GM23338 (cell line): ENCODE measurements around the gene SRD5A3. TPM values are rescaled to one million over a fixed set of nuclear protein-coding genes. Genes with fewer than 3 reads are reported as not detected.

Experiments used
- ATAC-seq: fragments of 200-7000 bp; cut with Tn5 transposase; 3 replicates; pipeline ENCODE4 v1.9.1; 2020
- DNase-seq: peaks from one replicate; pipeline ENCODE4 v3.0.0-alpha.2; 2015; ENCODE audit warnings: low spot score
- H2AFZ ChIP-seq: fragments of 200-600 bp; sonication (generic); 2 replicates; pipeline ENCODE4 v1.8.0; 2016; ENCODE audit warnings: antibody characterized with exemption, mild to moderate bottlenecking, moderate library complexity
- H3F3A ChIP-seq: fragments of 200-600 bp; sonication (generic); replicated peaks from 2 replicates; pipeline ENCODE4 v1.8.0; 2017; ENCODE audit warnings: antibody characterized with exemption, mixed run types, low read depth
- H3K27ac ChIP-seq: fragments of 200-600 bp; sonication (generic); 2 replicates; pipeline ENCODE4 v1.6.1; 2016; ENCODE audit warnings: low read depth
- H3K27me3 ChIP-seq: fragments of 200-600 bp; sonication (generic); 2 replicates; pipeline ENCODE4 v1.8.0; 2016; ENCODE audit warnings: mild to moderate bottlenecking, mixed run types, moderate library complexity; ENCODE audit not compliant: insufficient read depth
- H3K36me3 ChIP-seq: fragments of 200-600 bp; sonication (generic); 2 replicates; pipeline ENCODE4 v1.8.0; 2016; ENCODE audit warnings: mild to moderate bottlenecking; ENCODE audit not compliant: insufficient read depth
- H3K4me1 ChIP-seq: fragments of 200-600 bp; sonication (generic); 2 replicates; pipeline ENCODE4 v1.8.0; 2016; ENCODE audit warnings: mild to moderate bottlenecking, moderate library complexity; ENCODE audit not compliant: insufficient read depth
- H3K4me2 ChIP-seq: fragments of 200-600 bp; sonication (generic); 2 replicates; pipeline ENCODE4 v1.7.1; 2017; ENCODE audit warnings: mixed run types
- H3K4me3 ChIP-seq: fragments of 200-600 bp; sonication (generic); 2 replicates; pipeline ENCODE4 v1.6.1; 2016; ENCODE audit warnings: mixed run types
- H3K79me2 ChIP-seq: fragments of 200-600 bp; sonication (generic); replicated peaks from 2 replicates; pipeline ENCODE4 v1.8.0; 2017; ENCODE audit warnings: mild to moderate bottlenecking; ENCODE audit not compliant: insufficient read depth
- H3K9me2 ChIP-seq: fragments of 200-600 bp; sonication (generic); 2 replicates; pipeline ENCODE4 v1.8.0; 2017; ENCODE audit not compliant: insufficient read depth
- H4K20me1 ChIP-seq: fragments of 200-600 bp; sonication (generic); replicated peaks from 2 replicates; pipeline ENCODE4 v1.8.0; 2017; ENCODE audit warnings: mild to moderate bottlenecking; ENCODE audit not compliant: insufficient read depth
- H3K27ac Mint-ChIP-seq: 2 replicates; pipeline ENCODE4 v1.8.0; 2020; ENCODE audit warnings: inconsistent platforms, mild to moderate bottlenecking, moderate library complexity, mixed read lengths
- H3K27me3 Mint-ChIP-seq: 3 replicates; pipeline ENCODE4 v1.8.0; 2022; ENCODE audit warnings: low read depth, mild to moderate bottlenecking, moderate library complexity, mixed read lengths, inconsistent platforms; ENCODE audit not compliant: insufficient read depth, poor library complexity
- H3K36me3 Mint-ChIP-seq: 3 replicates; pipeline ENCODE4 v1.8.0; 2021; ENCODE audit warnings: low read depth, mild to moderate bottlenecking, inconsistent platforms, moderate library complexity, mixed read lengths
- H3K4me1 Mint-ChIP-seq: 3 replicates; pipeline ENCODE4 v1.8.0; 2020; ENCODE audit warnings: mild to moderate bottlenecking, inconsistent platforms, mixed read lengths
- H3K4me3 Mint-ChIP-seq: 3 replicates; pipeline ENCODE4 v1.8.0; 2021; ENCODE audit warnings: moderate library complexity, mild to moderate bottlenecking, inconsistent platforms, mixed read lengths
- H3K9me3 Mint-ChIP-seq: 3 replicates; pipeline ENCODE4 v1.8.0; 2020; ENCODE audit warnings: moderate library complexity, mild to moderate bottlenecking, inconsistent platforms, mixed read lengths
- CREB1 ChIP-seq: fragments of 250-450 bp; sonication (Bioruptor Pico); IDR thresholded peaks from 2 replicates; pipeline ENCODE4 v1.5.0; 2020; ENCODE audit warnings: low read depth, mild to moderate bottlenecking, moderate library complexity
- CTCF ChIP-seq, 2 experiments: fragments of 200-600 bp in 1 of 2; sonication (generic) in 1 of 2; conservative IDR thresholded peaks; 2 replicates each; pipeline versions ENCODE4 v1.5.1 to v1.6.1; 2016 to 2017; ENCODE audit warnings: antibody characterized with exemption in 2 of 2, low read depth in 2 of 2, mild to moderate bottlenecking in 2 of 2, moderate library complexity in 1 of 2
- EZH2 ChIP-seq: fragments of 200-600 bp; sonication (generic); IDR thresholded peaks from one replicate; pipeline ENCODE4 v1.8.0; 2017; ENCODE audit warnings: antibody characterized with exemption, mild to moderate bottlenecking, low read depth; ENCODE audit not compliant: unreplicated experiment
- EZH2phosphoT487 ChIP-seq: fragments of 200-600 bp; sonication (generic); IDR thresholded peaks from one replicate; pipeline ENCODE4 v1.8.1; 2018; ENCODE audit warnings: antibody characterized with exemption; ENCODE audit not compliant: unreplicated experiment
- JUNB ChIP-seq: IDR thresholded peaks from one replicate; pipeline ENCODE4 v1.6.1; 2016; ENCODE audit warnings: antibody characterized with exemption; ENCODE audit not compliant: unreplicated experiment
- NANOG ChIP-seq: IDR thresholded peaks from 2 replicates; pipeline ENCODE4 v1.6.1; 2016; ENCODE audit warnings: antibody characterized with exemption, borderline replicate concordance
- POLR2AphosphoS5 ChIP-seq: IDR thresholded peaks from 2 replicates; pipeline ENCODE4 v1.6.1; 2016; ENCODE audit warnings: antibody characterized with exemption, low read depth
- REST ChIP-seq: IDR thresholded peaks from one replicate; pipeline ENCODE4 v1.6.1; 2018; ENCODE audit warnings: antibody characterized with exemption; ENCODE audit not compliant: unreplicated experiment
- STAT1 ChIP-seq: IDR thresholded peaks from one replicate; pipeline ENCODE4 v1.6.1; 2016; ENCODE audit warnings: antibody characterized with exemption; ENCODE audit not compliant: unreplicated experiment
- ZNF114 ChIP-seq: fragments of 250-450 bp; sonication (Bioruptor Pico); IDR thresholded peaks from 2 replicates; pipeline ENCODE4 v1.5.0; 2020; ENCODE audit warnings: mild to moderate bottlenecking, moderate library complexity
- polyA plus RNA-seq: library from polyadenylated mRNA; unstranded; fragments of >200 nt; fragmentation: Nextera tagmentation; extraction: Ambion mirVana; gene quantifications from 2 replicates; pipeline ENCODE4 v1.2.1, GENCODE V29; 2016
- total RNA-seq: library from RNA; depleted of rRNA; stranded (reverse); fragments of >200 nt; shearing (Covaris generic); gene quantifications from 2 replicates; pipeline ENCODE4 v1.2.3, GENCODE V29; 2014

The SRD5A3 gene
- total and polyA plus RNA-seq, 2 experiments from 2014 or later: 23.0 to 49.9 TPM

DNA sequence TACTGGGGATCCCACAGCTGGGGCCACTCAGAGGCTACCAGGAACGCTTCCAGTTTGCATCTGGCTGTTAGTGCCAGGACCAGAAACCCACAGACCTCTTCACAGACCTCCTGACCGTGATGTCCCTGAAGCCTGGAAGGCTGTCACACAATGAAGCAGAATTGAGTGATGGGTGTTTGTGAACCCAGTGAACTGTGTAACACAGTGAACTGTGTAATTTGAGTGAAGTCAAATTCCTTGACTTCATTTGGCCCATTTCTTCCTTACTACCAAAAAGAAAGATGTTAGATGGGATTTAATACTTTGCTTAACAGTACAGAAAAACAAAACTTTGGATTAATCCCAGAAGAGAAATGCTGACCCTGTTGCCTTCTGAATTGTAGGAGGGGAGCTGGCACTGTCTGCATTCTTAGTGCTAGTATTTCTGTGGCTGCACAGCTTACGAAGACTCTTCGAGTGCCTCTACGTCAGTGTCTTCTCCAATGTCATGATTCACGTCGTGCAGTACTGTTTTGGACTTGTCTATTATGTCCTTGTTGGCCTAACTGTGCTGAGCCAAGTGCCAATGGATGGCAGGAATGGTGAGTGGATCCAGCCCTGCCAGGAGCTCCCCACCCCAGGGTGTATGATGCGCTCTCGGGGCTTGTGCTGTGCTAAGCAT is 17.8 kb downstream of the SRD5A3 start (continued):
- no peak for TF ChIP-seq REST

DNA sequence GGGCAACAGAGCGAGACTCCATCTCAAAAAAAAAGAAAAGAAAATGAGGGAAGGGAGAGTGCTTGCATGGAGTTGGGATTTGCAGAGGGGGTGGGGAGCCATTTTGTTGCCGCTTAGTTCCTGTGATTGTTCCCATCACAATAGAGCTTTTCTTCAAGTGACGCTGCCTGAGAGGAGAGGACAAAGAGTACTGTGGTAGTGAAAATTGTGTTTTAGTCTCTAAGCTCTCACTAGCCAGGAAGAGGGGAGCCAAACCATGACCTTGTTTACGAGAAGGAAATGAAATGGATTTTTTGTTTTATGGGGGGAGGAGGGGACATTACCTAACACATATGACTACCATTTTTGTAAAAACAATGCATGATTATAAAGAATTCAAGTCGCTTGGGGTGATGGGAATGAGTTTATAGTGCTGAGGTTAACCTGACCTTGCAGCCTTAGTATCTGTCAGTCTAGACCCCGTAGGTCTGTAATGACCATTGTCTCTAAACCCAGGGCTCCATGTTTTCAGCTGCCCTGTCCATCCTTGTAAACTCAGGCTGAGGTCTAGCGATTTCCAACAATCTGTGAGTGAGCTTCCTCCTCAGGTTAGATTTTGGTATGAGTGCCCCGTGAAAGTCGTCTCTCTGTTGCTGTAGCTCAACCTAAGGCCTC is 18.8 kb downstream of the SRD5A3 start:
- peaks cover 10% of the 10 kb centered on the region; the same call in 1 of the 2 replicates for H3F3A ChIP-seq
- peak overlapping the region; percentile 11; the same call in 1 of the 3 replicates for H3K4me3 Mint-ChIP-seq
- no peaks in the 10 kb centered on the region for H3K79me2 ChIP-seq
- no peaks in the 10 kb centered on the region for H3K27me3 ChIP-seq
- no peaks in the 10 kb centered on the region for H3K9me2 ChIP-seq
- H3K4me2 ChIP-seq: 0 out of 2 replicates have a peak overlapping the region, but pooled peaks have one; percentile 5
- ATAC-seq (peak; percentile 81), DNase-seq (peak; percentile 68)
- peaks cover 61% of the 10 kb centered on the region for H3K36me3 Mint-ChIP-seq
- H3K9me3 Mint-ChIP-seq: no peaks in the 10 kb centered on the region
- H3K4me3 ChIP-seq: no peak overlapping the region
- H3K4me1 Mint-ChIP-seq: peaks cover 39% of the 10 kb centered on the region
- H3K27me3 Mint-ChIP-seq: peaks cover 8% of the 10 kb centered on the region
- no peaks in the 10 kb centered on the region for H4K20me1 ChIP-seq
- 0 out of 2 replicates have a peak, but pooled peaks cover 3% of the 10 kb centered on the region for H3K36me3 ChIP-seq
- peak overlapping the region; percentile 63 for H3K27ac Mint-ChIP-seq
- 0 out of 2 replicates have a peak overlapping the region, but pooled peaks have one; percentile 22 for H3K27ac ChIP-seq
- TF ChIP-seq JUNB: no peak
- TF ChIP-seq ZNF114 (CRISPR knock-in tag): no peak
- TF ChIP-seq STAT1: no peak
- TF ChIP-seq CREB1: no peak
- TF ChIP-seq EZH2: no peak
- no peak for TF ChIP-seq EZH2phosphoT487
- no peak overlapping the region for H2AFZ ChIP-seq
- H3K4me1 ChIP-seq: peaks cover 34% of the 10 kb centered on the region

DNA sequence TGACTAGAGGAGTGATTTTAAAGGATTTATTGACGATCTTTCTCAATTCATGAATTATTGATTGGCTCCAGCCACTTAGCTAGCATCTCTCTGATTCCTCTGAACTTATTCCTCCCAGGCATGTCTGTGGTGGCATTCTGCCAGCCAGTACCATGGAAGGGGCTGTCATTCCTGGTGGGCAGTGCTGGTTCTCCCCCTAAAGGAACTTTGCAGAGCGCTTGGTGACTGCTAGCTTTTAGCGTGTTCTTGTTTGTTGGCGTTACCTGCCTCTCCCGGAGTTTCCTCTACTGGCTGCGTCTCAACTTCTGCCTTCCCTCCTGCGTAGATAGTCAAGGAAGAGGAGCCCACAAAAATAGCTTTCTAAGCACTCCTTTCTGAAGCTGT is 19.3 kb downstream of the SRD5A3 start:
- Mint-ChIP-seq H3K9me3 (no peaks in the 10 kb centered on the region), H3K4me3 (no peak overlapping the region; the same call in 2 of the 3 replicates), H3K4me1 (peaks cover 39% of the 10 kb centered on the region), H3K27me3 (peaks cover 8% of the 10 kb centered on the region), H3K27ac (no peak overlapping the region), H3K36me3 (peaks cover 64% of the 10 kb centered on the region)
- ATAC-seq (no peak), DNase-seq (no peak)
- H3K4me2 ChIP-seq: peak overlapping the region; percentile 62
- H3K27me3 ChIP-seq: no peaks in the 10 kb centered on the region
- peaks cover 10% of the 10 kb centered on the region; the same call in 1 of the 2 replicates for H3F3A ChIP-seq
- no peaks in the 10 kb centered on the region for H3K9me2 ChIP-seq
- H3K36me3 ChIP-seq: 0 out of 2 replicates have a peak, but pooled peaks cover 3% of the 10 kb centered on the region
- 0 out of 2 replicates have a peak overlapping the region, but pooled peaks have one; percentile 22 for H3K27ac ChIP-seq
- H4K20me1 ChIP-seq: no peaks in the 10 kb centered on the region
- H3K4me1 ChIP-seq: peaks cover 34% of the 10 kb centered on the region
- H2AFZ ChIP-seq: no peak overlapping the region
- no peaks in the 10 kb centered on the region for H3K79me2 ChIP-seq
- no peak overlapping the region for H3K4me3 ChIP-seq
- TF ChIP-seq CREB1 (no peak), REST (no peak), EZH2 (no peak), EZH2phosphoT487 (no peak), POLR2AphosphoS5 (no peak), JUNB (no peak), NANOG (no peak), STAT1 (no peak), ZNF114 (CRISPR knock-in tag) (no peak), CTCF (conservative IDR thresholded peaks at IDR 0.05; ENCODE audit: low read depth in 2 of 2) (no peak)
